Mucosa of descending colon (tissue), 3 donors: ENCODE results near the gene SPATS2. TPM values are rescaled to one million over a fixed set of nuclear protein-coding genes. Genes with fewer than 3 reads are reported as not detected.

Source experiments
- ATAC-seq: fragments of 200-7000 bp; cut with Tn5 transposase; one replicate; pipeline ENCODE4 v1.9.1; 2020; ENCODE audit warnings: mild to moderate bottlenecking, moderate library complexity
- DNase-seq, 3 donors: peaks; one replicate each; pipeline ENCODE4 v3.0.0-alpha.2; 2020
- H3K36me3 ChIP-seq: fragments of 200-600 bp; one replicate; pipeline ENCODE4 v1.8.0; 2021; ENCODE audit warnings: low read depth, mild to moderate bottlenecking
- H3K4me1 ChIP-seq: fragments of 200-600 bp; one replicate; pipeline ENCODE4 v1.8.0; 2021; ENCODE audit warnings: low read depth, mild to moderate bottlenecking
- H3K4me3 ChIP-seq: fragments of 200-600 bp; one replicate; pipeline ENCODE4 v1.8.0; 2021; ENCODE audit warnings: mild to moderate bottlenecking
- H3K9me3 ChIP-seq: fragments of 200-600 bp; one replicate; pipeline ENCODE4 v1.8.0; 2021; ENCODE audit warnings: mild to moderate bottlenecking
- intact Hi-C, 2 donors: fragments of 100-400 bp; cut with DNase I in 1 of 2; cut with micrococcal nuclease in 1 of 2; formaldehyde crosslinking; loops; one replicate each; pipeline versions ENCODE4 v1.11.0 to v1.11.1; 2022; cut with DNase I, micrococcal nuclease
- total RNA-seq, 3 donors: library from RNA; stranded (reverse); fragmentation: NEBNext Ultra II Directional in 2 of 3; extraction: Animal tissue kit (Norgen Biotek cat#: 25700) in 2 of 3; gene quantifications; one replicate each; pipeline versions ENCODE4 v1.2.1 to v1.2.4, GENCODE V29; 2021 to 2023
- TF ChIP-seq, protein P1 (sequence below): fragments of 200-600 bp; IDR thresholded peaks from one replicate; pipeline ENCODE4 v1.8.0; 2022; ENCODE audit warnings: antibody characterized with exemption, mild to moderate bottlenecking
- donor health status: DM: no; HTN: no; CAD: no; lungs with moderate emphysema.
- donor health status: DM: no; HTN: no; CAD: no.
- donor health status: DM: no; HTN: yes; CAD: no.

Gene SPATS2
- total RNA-seq, 3 donors from 2014 or later, result 15.0 to 19.8 (median 18.3) TPM

GRCh38 chr12:49566361-49566760 lies 199.1 kb downstream of the SPATS2 start:
- DNase-seq, result no peak
- Histone ChIP-seq H3K4me3 (no peak overlapping the region), H3K4me1 (peaks cover 15% of the 10 kb centered on the region), H3K9me3 (no peaks in the 10 kb centered on the region), H3K36me3 (peaks cover 10% of the 10 kb centered on the region)
- no peak for ATAC-seq
- TF ChIP-seq, protein P1, sequence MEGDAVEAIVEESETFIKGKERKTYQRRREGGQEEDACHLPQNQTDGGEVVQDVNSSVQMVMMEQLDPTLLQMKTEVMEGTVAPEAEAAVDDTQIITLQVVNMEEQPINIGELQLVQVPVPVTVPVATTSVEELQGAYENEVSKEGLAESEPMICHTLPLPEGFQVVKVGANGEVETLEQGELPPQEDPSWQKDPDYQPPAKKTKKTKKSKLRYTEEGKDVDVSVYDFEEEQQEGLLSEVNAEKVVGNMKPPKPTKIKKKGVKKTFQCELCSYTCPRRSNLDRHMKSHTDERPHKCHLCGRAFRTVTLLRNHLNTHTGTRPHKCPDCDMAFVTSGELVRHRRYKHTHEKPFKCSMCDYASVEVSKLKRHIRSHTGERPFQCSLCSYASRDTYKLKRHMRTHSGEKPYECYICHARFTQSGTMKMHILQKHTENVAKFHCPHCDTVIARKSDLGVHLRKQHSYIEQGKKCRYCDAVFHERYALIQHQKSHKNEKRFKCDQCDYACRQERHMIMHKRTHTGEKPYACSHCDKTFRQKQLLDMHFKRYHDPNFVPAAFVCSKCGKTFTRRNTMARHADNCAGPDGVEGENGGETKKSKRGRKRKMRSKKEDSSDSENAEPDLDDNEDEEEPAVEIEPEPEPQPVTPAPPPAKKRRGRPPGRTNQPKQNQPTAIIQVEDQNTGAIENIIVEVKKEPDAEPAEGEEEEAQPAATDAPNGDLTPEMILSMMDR, result no peak
- intact Hi-C loops, result no loop called here

DNA sequence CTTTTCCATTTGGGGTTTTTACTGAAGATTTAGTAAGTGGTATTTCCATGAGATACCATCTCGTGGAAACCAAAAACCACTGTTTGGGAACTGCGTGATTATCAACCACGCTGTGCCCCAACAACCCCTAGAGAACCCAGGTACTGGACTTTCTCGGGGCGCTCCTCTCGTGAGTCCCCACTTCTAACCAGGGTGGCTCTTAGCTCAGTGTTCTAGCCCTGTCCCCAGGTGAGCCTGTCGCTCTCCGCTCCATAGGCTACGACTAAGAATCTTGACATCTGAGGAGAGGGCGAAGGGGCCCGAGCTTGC lies 200.0 kb downstream of the SPATS2 start:
- ATAC-seq (peak; percentile 14), DNase-seq (no peak)
- Histone ChIP-seq H3K4me1 (peaks cover 15% of the 10 kb centered on the region), H3K36me3 (peaks cover 7% of the 10 kb centered on the region), H3K4me3 (peak overlapping the region; percentile 75), H3K9me3 (no peaks in the 10 kb centered on the region)
- intact Hi-C loops, result no loop called here
- TF ChIP-seq, protein P1, result no peak

DNA sequence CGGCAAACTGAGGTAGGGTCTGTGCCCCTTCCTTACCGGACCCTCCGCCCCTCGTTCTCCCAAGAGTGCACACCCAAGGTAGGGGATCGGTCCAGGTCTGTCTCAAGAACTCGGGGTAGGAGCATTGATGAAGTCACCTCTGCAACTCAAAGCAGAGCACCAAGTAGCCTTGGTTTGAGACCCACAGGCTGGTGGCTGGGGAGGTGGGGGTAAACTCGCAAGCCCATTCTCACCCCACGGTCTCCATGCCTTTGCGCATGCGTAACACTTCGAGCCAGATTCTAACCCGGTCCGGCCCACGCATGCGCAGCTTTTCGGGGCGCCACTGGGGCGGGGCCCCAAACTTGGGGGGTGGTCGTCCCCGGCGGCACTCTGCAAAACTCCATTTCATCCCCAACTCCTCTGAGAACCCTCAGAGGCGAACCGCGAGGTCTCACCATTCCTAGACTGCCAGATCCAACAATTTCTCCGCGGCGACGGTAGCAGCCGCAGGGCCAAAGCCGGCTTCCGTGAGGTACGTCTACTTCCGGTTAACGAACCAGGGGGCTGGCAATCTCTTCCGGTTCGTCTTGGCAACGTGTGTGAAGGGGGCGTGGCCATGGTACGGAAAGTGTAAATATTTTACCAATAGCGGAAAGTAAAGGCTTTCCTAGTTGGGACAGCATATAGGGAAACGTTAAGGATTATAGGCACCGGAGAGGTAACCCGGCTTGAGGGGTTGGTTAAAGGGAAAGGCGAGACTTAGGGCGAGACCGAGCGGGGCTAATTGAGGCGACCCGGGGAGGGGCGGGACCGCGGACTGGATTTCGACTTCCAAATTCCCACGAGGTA lies 200.6 kb downstream of the SPATS2 start, which contains the start of gene MCRS1:
Gene MCRS1 (minus strand): TSS at position 532 of the 831 bp plus-strand sequence. CDS start 1,411 bp downstream, outside the sequence.
- ATAC-seq (peak; percentile 98), DNase-seq (peak; percentile 90 to 97 (median 91))
- Histone ChIP-seq H3K36me3 (peaks cover 6% of the 10 kb centered on the region), H3K4me1 (peaks cover 15% of the 10 kb centered on the region), H3K9me3 (no peaks in the 10 kb centered on the region), H3K4me3 (peak within 1 kb of the TSS; percentile 75)
- TF ChIP-seq, protein P1, result no peak
- intact Hi-C loops, result no loop called here

GRCh38 chr12:49568442-49569162 lies 201.3 kb downstream of the SPATS2 start:
- intact Hi-C loops, result no loop called here
- H3K9me3 ChIP-seq, result no peaks in the 10 kb centered on the region
- TF ChIP-seq, protein P1, result no peak
- H3K4me3 ChIP-seq, result peak overlapping the region; percentile 75
- ATAC-seq, result peak; percentile 6
- H3K4me1 ChIP-seq, result peaks cover 15% of the 10 kb centered on the region
- H3K36me3 ChIP-seq, result no peaks in the 10 kb centered on the region
- DNase-seq, result no peak

Other genes starting within 250 kb of the SPATS2 start
- 100 to 1,000 TPM; 391 to 679 (median 491) TPM for gene TUBA1B, start 236.1 kb upstream of the SPATS2 start, total RNA-seq
- gene TUBA1A, start 178.4 kb upstream of the SPATS2 start, total RNA-seq, result 100 to 1,000 TPM in 1 of 3 donors, 10 to 100 TPM in 2; 20.5 to 295 (median 64.4) TPM
- 100 to 1,000 TPM; 128 to 260 (median 236) TPM for gene TUBA1C, start 102.4 kb upstream of the SPATS2 start, total RNA-seq
- gene PRPH, start 72.3 kb upstream of the SPATS2 start, total RNA-seq, result 10 to 100 TPM in 1 of 3 donors, 1 to 10 TPM in 2; 5.1 to 69.5 (median 8.6) TPM
- gene TROAP, start 44.2 kb upstream of the SPATS2 start, total RNA-seq, result 10 to 100 TPM in 1 of 3 donors, 1 to 10 TPM in 2; 4.4 to 18.8 (median 5.8) TPM
- gene C1QL4, start 30.3 kb upstream of the SPATS2 start, total RNA-seq, result not detected
- 10 to 100 TPM in 2 of 3 donors, 1 to 10 TPM in 1; 6.7 to 45.7 (median 37.0) TPM for gene DNAJC22, start 20.6 kb upstream of the SPATS2 start, total RNA-seq
- under 1 TPM in 2 of 3 donors, not detected in 1; 0.13 to 0.19 TPM for gene KCNH3, start 171.6 kb downstream of the SPATS2 start, total RNA-seq
- 10 to 100 TPM; 51.6 to 66.7 (median 55.9) TPM for gene MCRS1, start 200.7 kb downstream of the SPATS2 start, total RNA-seq
- gene FAM186B, start 238.2 kb downstream of the SPATS2 start, total RNA-seq, result under 1 TPM; 0.35 to 0.63 (median 0.39) TPM